ENCODE measurements around the gene BTBD9. TPM values are rescaled to one million over a fixed set of nuclear protein-coding genes. Genes with fewer than 3 reads are reported as not detected.

Gene BTBD9
- total RNA-seq, 1 donor from 2014 or later, result 10.3 TPM

DNA sequence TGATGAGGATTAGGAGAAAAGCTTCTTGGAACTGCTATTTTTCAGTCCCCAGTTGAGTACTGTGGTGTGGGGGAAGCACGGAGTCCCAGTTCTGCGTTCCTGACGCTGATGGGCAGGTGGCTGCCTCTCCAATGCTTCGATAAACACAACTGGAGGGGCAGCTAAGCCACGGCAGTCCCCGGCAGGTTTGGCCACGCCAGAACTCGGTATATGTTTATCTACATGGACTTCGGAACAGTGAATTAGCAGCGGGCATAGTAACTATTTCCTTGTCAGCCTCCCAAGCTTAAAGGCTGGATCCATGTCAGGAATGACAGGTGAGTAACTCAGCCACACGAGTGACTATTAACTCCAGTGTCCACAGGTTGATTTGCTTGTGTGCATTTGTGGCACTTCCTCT lies 465.8 kb downstream of the BTBD9 start:
- DNase-seq (ENCODE audit: low spot score), result no peak
- Mint-ChIP-seq H3K27ac (ENCODE audit: unreplicated experiment) (no peak overlapping the region), H3K4me1 (ENCODE audit: unreplicated experiment) (peaks cover 24% of the 10 kb centered on the region), H3K27me3 (ENCODE audit: unreplicated experiment) (peaks cover 10% of the 10 kb centered on the region), H3K9me3 (ENCODE audit: unreplicated experiment) (no peaks in the 10 kb centered on the region), H3K4me3 (ENCODE audit: unreplicated experiment) (no peak overlapping the region), H3K36me3 (ENCODE audit: low read depth, unreplicated experiment) (peaks cover 9% of the 10 kb centered on the region)
- TF ChIP-seq, protein P1, sequence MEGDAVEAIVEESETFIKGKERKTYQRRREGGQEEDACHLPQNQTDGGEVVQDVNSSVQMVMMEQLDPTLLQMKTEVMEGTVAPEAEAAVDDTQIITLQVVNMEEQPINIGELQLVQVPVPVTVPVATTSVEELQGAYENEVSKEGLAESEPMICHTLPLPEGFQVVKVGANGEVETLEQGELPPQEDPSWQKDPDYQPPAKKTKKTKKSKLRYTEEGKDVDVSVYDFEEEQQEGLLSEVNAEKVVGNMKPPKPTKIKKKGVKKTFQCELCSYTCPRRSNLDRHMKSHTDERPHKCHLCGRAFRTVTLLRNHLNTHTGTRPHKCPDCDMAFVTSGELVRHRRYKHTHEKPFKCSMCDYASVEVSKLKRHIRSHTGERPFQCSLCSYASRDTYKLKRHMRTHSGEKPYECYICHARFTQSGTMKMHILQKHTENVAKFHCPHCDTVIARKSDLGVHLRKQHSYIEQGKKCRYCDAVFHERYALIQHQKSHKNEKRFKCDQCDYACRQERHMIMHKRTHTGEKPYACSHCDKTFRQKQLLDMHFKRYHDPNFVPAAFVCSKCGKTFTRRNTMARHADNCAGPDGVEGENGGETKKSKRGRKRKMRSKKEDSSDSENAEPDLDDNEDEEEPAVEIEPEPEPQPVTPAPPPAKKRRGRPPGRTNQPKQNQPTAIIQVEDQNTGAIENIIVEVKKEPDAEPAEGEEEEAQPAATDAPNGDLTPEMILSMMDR (IDR thresholded peaks at IDR 0.05; ENCODE audit: unreplicated experiment), result no peak

DNA sequence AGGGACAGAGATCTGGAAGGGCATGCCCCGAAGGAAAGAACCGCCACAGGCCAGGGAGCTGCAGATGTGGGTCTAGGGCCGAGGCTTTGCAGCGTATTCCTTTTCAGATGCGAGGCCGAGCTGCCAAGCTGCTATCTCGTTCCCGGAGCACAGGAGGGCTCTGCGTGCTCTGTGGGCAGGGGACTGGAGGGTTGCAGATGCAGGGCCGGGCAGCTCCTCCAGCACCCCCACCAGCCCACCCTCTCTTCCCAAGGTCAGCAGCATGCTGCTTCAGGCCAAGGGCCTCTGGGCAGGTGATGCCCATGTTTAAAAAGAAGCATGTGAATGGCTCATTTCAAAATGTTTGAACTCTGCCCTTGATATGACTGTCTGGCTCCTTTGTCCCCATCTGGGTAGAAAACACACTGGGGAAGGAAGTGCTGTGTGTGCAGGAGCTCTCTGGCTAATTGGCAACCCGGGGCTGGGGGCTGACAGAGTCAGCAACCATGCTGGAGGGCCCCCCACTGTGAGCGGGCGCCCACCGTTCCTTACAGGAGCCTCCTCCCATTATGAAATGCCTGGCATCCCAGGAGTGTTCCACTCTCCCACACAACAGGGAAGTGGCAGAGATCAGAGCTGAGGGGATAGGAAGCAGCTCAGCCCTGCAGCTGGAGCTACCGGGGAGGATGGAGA lies 466.9 kb downstream of the BTBD9 start:
- Mint-ChIP-seq H3K9me3 (ENCODE audit: unreplicated experiment) (no peaks in the 10 kb centered on the region), H3K4me3 (ENCODE audit: unreplicated experiment) (no peak overlapping the region), H3K27me3 (ENCODE audit: unreplicated experiment) (peaks cover 10% of the 10 kb centered on the region), H3K4me1 (ENCODE audit: unreplicated experiment) (peaks cover 18% of the 10 kb centered on the region), H3K36me3 (ENCODE audit: low read depth, unreplicated experiment) (peaks cover 9% of the 10 kb centered on the region), H3K27ac (ENCODE audit: unreplicated experiment) (no peak overlapping the region)
- DNase-seq (ENCODE audit: low spot score), result no peak
- TF ChIP-seq, protein P1 (IDR thresholded peaks at IDR 0.05; ENCODE audit: unreplicated experiment), result no peak

DNA sequence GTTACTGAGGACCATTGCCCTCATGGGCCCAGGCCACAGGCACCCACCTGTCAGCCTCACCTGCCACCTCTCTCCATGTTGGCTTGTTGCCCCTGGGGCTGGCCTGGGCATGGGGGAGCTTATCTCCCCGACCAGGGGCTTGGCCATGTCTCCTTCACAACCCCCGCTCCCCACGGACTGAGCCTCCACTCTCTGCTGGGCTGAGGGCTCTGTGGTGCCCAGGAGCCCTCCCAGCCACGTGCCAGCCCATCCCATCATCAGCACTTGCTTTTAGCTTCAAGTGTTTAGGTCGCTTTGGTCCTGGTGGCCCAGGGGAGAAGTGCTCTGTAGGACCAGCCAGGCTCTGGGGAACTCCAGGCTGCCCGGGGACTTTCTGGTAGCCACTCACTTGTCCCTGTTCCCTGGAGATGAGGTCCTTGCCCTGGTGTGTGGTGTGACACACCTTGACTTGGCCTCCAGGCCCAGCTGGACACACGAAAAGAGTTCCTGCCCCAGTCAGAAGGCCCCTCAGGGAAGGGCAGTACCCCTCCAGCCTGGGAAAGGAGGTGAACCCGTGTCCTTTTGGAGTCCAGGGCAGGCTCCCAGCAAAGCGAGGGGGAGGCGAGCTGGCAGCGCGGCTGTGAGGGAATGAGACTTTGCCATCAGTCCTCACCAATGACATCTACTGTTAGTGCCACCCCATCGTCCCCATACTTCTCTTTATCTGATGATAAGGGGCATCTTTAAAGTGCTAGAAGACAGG lies 467.6 kb downstream of the BTBD9 start:
- peaks cover 9% of the 10 kb centered on the region for H3K36me3 Mint-ChIP-seq (ENCODE audit: low read depth, unreplicated experiment)
- TF ChIP-seq, protein P1 (IDR thresholded peaks at IDR 0.05; ENCODE audit: unreplicated experiment), result no peak
- no peak for DNase-seq (ENCODE audit: low spot score)
- no peak overlapping the region for H3K27ac Mint-ChIP-seq (ENCODE audit: unreplicated experiment)
- H3K27me3 Mint-ChIP-seq (ENCODE audit: unreplicated experiment), result peaks cover 10% of the 10 kb centered on the region
- no peaks in the 10 kb centered on the region for H3K9me3 Mint-ChIP-seq (ENCODE audit: unreplicated experiment)
- H3K4me1 Mint-ChIP-seq (ENCODE audit: unreplicated experiment), result peaks cover 16% of the 10 kb centered on the region
- no peak overlapping the region for H3K4me3 Mint-ChIP-seq (ENCODE audit: unreplicated experiment)

DNA sequence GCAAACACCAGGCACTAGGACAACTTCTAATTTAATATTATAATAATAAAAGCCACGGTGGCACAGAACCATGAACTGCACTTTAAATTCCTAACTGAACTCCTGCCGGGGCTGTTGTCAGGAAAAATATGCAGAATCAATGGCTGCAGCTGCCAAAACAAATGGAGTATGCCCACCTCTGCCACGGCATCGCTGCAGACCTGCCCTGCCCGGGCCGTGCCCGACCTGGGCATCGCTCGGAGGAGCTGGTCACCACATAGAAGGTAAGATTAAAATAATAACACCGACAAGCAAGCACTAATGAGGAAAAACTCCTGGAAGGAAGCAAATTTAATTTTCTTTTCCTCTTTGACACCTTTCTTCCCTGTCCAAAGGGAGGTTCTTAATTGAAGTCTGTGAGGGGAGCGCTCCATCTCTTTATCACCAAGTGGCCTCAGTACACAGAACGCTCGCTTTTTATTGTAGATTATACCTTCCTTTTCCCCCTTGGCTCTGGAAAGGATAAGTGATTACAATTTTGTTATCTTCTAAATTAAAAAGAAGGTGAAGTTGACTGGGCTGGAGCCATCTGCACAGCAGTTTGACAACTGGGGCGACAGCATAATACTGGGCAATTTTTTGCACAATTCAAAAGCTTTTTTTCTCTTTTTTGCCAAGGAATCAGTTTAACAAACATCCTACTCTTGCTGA lies 468.9 kb downstream of the BTBD9 start:
- H3K4me3 Mint-ChIP-seq (ENCODE audit: unreplicated experiment), result no peak overlapping the region
- peaks cover 9% of the 10 kb centered on the region for H3K36me3 Mint-ChIP-seq (ENCODE audit: low read depth, unreplicated experiment)
- H3K27me3 Mint-ChIP-seq (ENCODE audit: unreplicated experiment), result peaks cover 10% of the 10 kb centered on the region
- H3K9me3 Mint-ChIP-seq (ENCODE audit: unreplicated experiment), result no peaks in the 10 kb centered on the region
- DNase-seq (ENCODE audit: low spot score), result no peak
- peaks cover 9% of the 10 kb centered on the region for H3K4me1 Mint-ChIP-seq (ENCODE audit: unreplicated experiment)
- H3K27ac Mint-ChIP-seq (ENCODE audit: unreplicated experiment), result no peak overlapping the region
- TF ChIP-seq, protein P1 (IDR thresholded peaks at IDR 0.05; ENCODE audit: unreplicated experiment), result no peak

All from endothelial cell (in vitro differentiated cells).